NCI-H345 treated with DMSO at 0.1 percent for 48 hours (cell line): Measurements from ENCODE around the gene TMEM143.
A peak's percentile ranks its signal among the peaks of the same experiment; 100 is the strongest.

Experiments used
- DNase-seq: peaks from one replicate; lab custom pipeline; 2025; ENCODE audit not compliant: unreplicated experiment; lab: John Stamatoyannopoulos, UW

TMEM143 gene

GRCh38 chr19:48361912-48362311 lies 1.8 kb downstream of the TMEM143 start:
- no peak for DNase-seq

GRCh38 chr19:48359123-48359522 lies 4.6 kb downstream of the TMEM143 start:
- DNase-seq: no peak

GRCh38 chr19:48355365-48355954 lies 8.3 kb downstream of the TMEM143 start:
- no peak for DNase-seq

GRCh38 chr19:48354332-48354992 lies 9.3 kb downstream of the TMEM143 start:
- DNase-seq: no peak

- no peak for DNase-seq
These were observed 10.1 kb downstream of the TMEM143 start for GRCh38 chr19:48353677-48354076.

GRCh38 chr19:48351341-48351752 lies 12.4 kb downstream of the TMEM143 start:
- DNase-seq: no peak

GRCh38 chr19:48350856-48351255 lies 12.9 kb downstream of the TMEM143 start:
- DNase-seq: no peak

GRCh38 chr19:48348737-48349136 lies 15.0 kb downstream of the TMEM143 start:
- no peak for DNase-seq

- no peak for DNase-seq
These were observed 15.7 kb downstream of the TMEM143 start for GRCh38 chr19:48348045-48348444.

- no peak for DNase-seq
These were observed 17.5 kb downstream of the TMEM143 start for GRCh38 chr19:48346191-48346590.

- no peak for DNase-seq
These were observed 18.8 kb downstream of the TMEM143 start for GRCh38 chr19:48344892-48345291.

GRCh38 chr19:48342841-48343540 lies 20.7 kb downstream of the TMEM143 start:
- no peak for DNase-seq

- DNase-seq: no peak
These were observed 21.4 kb downstream of the TMEM143 start for GRCh38 chr19:48342414-48342738.

- DNase-seq: no peak
These were observed 22.0 kb downstream of the TMEM143 start for GRCh38 chr19:48341515-48342413.

GRCh38 chr19:48340995-48341394 lies 22.7 kb downstream of the TMEM143 start:
- DNase-seq: no peak

GRCh38 chr19:48338802-48339503 lies 24.8 kb downstream of the TMEM143 start:
- no peak for DNase-seq

- DNase-seq: no peak
These were observed 25.4 kb downstream of the TMEM143 start for GRCh38 chr19:48338253-48338755.

- peak; percentile 69 for DNase-seq
These were observed 30.0 kb downstream of the TMEM143 start for GRCh38 chr19:48333467-48334384.

GRCh38 chr19:48332662-48333466 lies 30.9 kb downstream of the TMEM143 start:
- peak; percentile 99 for DNase-seq
